GM13976 (cell line): Measurements from ENCODE around the gene PFKL.

Experiments used
- DNase-seq: peaks from one replicate; pipeline ENCODE4 v3.0.0; 2012; ENCODE audit warnings: low spot score
- in situ Hi-C: fragments of 300-500 bp; cut with MboI; formaldehyde crosslinking; loops from one replicate; pipeline ENCODE4 v1.12.0; 2022; ENCODE audit warnings: low sequenced_read_pairs, mixed read lengths, inconsistent platforms; ENCODE audit not compliant: unreplicated experiment
- TF ChIP-seq, protein P1 (sequence below): IDR thresholded peaks from 2 replicates; pipeline ENCODE4 v1.5.1; 2012; ENCODE audit warnings: borderline replicate concordance, mild to moderate bottlenecking; ENCODE audit not compliant: insufficient read depth; ENCODE audit errors: extremely low read depth, missing control alignments, control extremely low read depth

PFKL gene

DNA sequence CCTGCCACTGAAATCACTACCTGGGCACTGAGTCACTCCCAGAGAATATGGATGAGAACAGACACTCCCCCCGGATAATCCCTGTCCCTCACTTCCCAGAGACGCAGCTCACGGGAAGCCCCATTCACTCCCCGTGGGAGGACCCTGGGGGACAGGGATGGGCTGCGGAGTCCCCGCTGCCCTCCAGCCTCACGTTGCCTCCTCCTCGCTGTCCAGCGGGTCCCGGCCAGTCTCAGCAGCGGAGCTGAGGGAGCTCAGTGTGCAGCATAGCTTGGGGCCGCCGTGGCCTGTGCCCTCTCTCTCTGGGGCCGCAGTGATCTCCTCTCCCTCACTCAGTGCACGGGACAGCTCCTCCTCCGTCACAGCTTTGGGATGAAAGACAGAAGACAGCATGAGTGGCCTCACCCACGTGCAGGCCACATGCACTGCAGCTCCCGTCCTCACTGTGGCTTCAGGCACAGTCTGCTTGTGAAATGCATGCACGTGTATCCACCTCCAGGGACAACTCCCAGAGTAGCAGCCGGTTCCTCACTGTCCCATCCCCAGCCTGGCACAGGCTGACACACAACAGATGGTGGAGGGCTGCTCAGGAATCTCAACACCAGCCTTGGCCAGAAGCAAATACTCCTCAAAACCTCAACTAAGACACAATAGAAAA lies 31.9 kb downstream of the PFKL start:
- TF ChIP-seq, protein P1, sequence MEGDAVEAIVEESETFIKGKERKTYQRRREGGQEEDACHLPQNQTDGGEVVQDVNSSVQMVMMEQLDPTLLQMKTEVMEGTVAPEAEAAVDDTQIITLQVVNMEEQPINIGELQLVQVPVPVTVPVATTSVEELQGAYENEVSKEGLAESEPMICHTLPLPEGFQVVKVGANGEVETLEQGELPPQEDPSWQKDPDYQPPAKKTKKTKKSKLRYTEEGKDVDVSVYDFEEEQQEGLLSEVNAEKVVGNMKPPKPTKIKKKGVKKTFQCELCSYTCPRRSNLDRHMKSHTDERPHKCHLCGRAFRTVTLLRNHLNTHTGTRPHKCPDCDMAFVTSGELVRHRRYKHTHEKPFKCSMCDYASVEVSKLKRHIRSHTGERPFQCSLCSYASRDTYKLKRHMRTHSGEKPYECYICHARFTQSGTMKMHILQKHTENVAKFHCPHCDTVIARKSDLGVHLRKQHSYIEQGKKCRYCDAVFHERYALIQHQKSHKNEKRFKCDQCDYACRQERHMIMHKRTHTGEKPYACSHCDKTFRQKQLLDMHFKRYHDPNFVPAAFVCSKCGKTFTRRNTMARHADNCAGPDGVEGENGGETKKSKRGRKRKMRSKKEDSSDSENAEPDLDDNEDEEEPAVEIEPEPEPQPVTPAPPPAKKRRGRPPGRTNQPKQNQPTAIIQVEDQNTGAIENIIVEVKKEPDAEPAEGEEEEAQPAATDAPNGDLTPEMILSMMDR, result no peak
- no peak for DNase-seq
- in situ Hi-C loops, result no loop called here

DNA sequence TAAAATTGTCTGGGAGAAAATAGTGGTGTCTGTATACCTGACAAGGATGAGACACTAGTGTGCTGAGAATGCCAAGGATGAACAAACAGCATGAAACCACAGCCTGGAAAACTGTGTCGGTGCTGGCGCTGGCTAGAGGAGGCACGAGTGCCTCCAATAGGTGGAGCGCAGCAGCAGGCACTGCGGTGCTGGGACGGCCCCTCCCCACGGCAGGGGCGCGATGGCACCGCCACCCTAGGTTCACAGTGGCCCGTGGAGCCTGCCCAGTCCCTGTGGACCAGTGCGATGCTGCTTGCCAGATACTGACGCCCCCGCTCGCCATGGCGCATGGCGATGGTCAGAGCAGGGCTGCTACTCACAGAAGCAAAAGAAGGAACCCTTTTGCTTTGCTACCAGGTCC lies 32.5 kb downstream of the PFKL start:
- in situ Hi-C loops, result no loop called here
- TF ChIP-seq, protein P1, result no peak
- DNase-seq, result no peak

DNA sequence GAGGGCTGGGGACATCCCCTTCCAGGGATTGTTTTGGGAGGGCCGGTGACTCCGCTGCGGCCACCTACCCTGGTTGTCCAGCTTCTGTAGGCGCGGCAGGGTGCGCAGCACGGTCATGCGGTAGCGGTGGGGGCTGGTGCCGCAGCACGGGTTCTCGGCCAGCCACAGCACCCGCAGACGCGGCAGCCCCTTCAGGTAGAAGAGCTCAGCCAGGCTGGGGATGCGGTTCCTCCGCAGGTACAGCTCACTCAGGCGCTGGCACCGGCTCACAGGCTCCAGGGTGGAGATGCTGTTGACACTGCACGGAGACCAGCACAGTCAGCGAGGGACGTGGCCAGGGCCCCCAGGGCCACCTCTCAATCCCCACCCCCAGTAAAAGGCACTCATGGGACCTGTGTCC lies 33.1 kb downstream of the PFKL start:
- TF ChIP-seq, protein P1, result no peak
- no peak for DNase-seq
- in situ Hi-C loops, result no loop called here

DNA sequence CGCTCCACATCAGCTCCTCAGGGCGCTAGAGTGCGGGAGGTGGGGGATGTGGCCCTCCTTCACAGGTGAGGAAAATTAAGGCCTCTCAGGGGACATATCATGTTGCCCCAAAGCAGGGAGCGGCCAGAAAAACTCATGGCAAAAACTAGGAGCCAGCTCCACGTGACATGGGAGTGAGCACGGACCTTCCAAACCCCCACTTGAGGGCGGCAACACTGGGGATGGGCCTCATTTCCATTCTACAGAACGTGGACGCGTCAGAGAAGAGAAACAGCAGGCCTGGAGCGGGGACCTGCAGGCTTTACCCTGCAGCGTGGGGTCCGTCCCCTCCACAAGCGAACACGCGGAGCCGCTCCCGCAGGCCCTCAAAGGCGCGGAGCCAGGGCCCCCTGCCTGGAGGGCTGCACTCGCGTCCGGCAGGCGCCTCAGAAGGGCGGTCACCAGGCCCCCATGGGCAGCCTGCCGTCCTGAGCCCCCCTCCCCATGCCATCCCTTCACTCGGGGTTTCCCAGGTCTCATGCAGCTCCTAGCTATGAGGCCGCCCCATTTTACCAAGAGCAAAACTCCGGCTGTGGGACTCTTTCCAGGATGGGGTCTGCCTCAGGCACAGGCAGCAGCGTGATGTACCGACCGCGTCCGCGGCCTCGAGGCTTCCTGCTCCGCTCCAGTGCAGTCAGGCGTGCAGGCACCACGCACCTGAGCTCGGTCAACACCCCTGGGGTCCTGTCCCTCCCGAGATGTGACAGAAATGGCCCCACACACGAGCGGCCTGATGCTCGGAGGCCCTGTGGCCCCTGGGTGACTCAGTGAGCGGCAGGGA lies 33.9 kb downstream of the PFKL start:
- no peak for DNase-seq
- in situ Hi-C loops, result no loop called here
- TF ChIP-seq, protein P1, result no peak

DNA sequence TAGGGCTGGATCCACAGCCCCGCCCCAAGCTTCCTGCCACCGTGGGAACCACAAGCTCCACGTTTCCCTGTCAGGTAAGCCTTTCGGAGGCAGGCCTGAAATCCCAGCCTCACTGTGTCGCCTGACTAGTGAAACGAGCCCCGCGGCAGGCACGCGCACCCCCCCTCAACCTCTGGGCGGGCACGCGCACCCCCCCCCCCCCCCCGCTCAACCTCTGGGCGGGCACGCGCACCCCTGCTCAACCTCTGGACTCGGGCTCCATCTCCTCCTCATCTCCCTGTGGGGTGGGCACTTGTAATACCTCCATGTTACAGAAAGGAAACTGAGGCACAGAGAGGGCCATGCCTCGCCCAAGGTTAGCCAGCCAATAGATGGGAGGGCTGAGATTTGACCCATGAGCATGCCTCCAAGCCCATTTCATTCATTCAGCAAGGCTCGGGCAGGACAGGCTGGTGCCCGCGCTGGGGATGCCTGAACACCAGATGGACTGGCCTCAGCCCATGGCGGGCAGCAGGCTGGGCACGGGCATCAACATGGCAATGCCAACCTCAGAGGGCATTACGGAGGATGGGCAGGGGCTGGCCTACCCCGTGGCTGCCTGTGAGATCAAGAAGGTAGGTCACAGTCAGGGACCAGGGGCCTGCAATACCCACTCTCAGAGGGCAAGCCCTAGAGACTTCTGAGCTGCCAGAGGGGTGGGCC lies 34.6 kb downstream of the PFKL start:
- no peak for DNase-seq
- TF ChIP-seq, protein P1, result no peak
- in situ Hi-C loops, result no loop called here

DNA sequence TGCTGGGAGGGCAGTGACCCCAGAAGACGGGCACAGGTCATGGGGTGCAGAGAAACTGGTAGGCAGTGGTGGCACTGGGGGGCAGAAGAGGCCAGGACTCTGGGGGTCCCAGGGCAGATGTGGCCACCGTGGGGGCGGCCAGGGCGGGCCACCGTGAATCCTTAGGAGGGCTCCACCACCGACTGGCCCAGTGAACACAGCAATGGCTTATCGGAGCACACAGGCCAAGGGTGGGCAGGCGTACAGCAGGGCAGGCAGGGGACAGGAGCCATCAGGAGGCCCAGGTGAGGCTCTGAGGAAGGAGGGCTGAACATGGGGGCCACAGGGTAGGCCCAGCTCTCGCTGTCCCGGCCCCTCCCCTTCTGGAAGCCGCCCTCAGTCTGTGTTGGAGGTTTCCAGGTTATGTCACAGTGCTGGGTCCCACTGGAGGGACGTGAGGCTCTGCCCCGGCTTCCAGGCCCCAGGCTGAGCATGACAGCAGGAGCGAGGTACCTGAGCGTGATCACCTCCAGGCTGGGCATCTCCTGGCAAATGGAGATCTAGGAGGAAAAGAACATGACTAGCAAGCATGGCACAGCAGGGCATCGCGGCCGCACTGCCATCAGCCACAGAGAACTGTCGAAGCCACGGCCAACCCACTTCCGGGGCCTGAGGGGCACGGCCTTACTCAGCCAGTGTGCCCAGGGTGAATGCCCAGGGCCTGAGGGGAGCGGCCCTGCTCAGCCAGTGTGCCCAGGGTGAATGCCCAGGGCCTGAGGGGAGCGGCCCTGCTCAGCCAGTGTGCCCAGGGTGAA lies 35.6 kb downstream of the PFKL start:
- in situ Hi-C loops, result no loop called here
- TF ChIP-seq, protein P1, result no peak
- DNase-seq, result no peak
